T-helper 17 cell (primary cell): ENCODE results near the gene CLSTN2. TPM values are rescaled to one million over a fixed set of nuclear protein-coding genes. Genes with fewer than 3 reads are reported as not detected.

Experiments
- ATAC-seq: fragments of 150-1000 bp; cut with Tn5 transposase; 2 replicates; pipeline ENCODE4 v1.10.0; 2021; ENCODE audit warnings: mild to moderate bottlenecking, moderate library complexity
- DNase-seq, 3 donors: peaks; one replicate each; pipeline versions ENCODE4 v3.0.0 to v3.0.0-alpha.2; 2020 to 2021
- H3K9me3 ChIP-seq: one replicate; pipeline ENCODE4 v1.7.0; 2013; ENCODE audit warnings: low read length, mild to moderate bottlenecking; ENCODE audit not compliant: control insufficient read depth, poor library complexity, severe bottlenecking
- H3K27ac Mint-ChIP-seq: one replicate; pipeline ENCODE4 v1.8.0; 2022; ENCODE audit warnings: mild to moderate bottlenecking, moderate library complexity, mixed read lengths
- H3K27me3 Mint-ChIP-seq: one replicate; pipeline ENCODE4 v1.8.0; 2022; ENCODE audit warnings: mixed read lengths
- H3K36me3 Mint-ChIP-seq: one replicate; pipeline ENCODE4 v1.8.0; 2022; ENCODE audit warnings: low read depth, mixed read lengths
- H3K4me1 Mint-ChIP-seq: one replicate; pipeline ENCODE4 v1.8.0; 2022; ENCODE audit warnings: mild to moderate bottlenecking, mixed read lengths
- H3K4me3 Mint-ChIP-seq: one replicate; pipeline ENCODE4 v1.8.0; 2022; ENCODE audit warnings: mild to moderate bottlenecking, moderate library complexity, mixed read lengths
- total RNA-seq, 4 donors: library from RNA in 2 of 4; stranded (reverse) in 2 of 4; gene quantifications; one replicate each; pipeline ENCODE4 v1.2.3 and lab custom pipeline; 2022 to 2026

The CLSTN2 gene
- total RNA-seq, 2 donors from 2014 or later, result not detected

DNA sequence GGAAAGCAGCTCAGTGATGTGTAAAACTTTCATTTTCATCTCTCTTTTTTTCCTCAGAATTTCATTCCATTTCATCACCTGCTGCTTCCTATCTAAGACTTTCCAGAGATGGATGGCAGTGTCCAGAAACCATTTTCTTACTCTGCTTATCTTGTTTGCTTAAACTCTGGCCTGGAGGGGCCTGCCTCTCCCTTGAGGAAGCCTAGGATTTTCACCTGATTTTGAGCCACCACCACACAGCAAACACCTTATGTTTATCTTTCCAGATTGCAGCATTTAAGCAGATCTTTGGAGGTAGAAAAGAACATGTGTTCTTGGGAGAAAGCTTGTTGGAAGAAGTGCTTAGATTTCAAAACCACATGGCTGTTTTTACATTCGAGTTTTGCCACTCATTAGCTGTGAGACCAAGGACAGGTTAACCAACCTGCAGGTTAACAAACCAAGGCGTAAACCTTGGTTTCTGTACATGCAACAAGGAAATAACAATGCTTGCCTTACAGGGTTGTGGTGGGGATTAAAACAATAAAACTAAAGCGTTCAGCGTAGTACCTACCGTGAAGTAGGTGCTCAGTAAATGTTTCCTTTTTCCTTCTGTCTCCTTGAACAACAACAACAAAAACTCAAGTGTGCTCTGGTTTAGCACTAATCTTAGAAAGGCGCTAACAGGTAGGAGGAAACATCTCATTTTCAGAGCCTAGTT, 120.3 kb downstream of the CLSTN2 start:
- peaks cover 6% of the 10 kb centered on the region for H3K27me3 Mint-ChIP-seq
- no peak overlapping the region for H3K4me3 Mint-ChIP-seq
- H3K9me3 ChIP-seq, result no peaks in the 10 kb centered on the region
- H3K36me3 Mint-ChIP-seq, result no peaks in the 10 kb centered on the region
- no peak for DNase-seq
- ATAC-seq, result no peak
- no peak overlapping the region for H3K27ac Mint-ChIP-seq
- no peaks in the 10 kb centered on the region for H3K4me1 Mint-ChIP-seq

DNA sequence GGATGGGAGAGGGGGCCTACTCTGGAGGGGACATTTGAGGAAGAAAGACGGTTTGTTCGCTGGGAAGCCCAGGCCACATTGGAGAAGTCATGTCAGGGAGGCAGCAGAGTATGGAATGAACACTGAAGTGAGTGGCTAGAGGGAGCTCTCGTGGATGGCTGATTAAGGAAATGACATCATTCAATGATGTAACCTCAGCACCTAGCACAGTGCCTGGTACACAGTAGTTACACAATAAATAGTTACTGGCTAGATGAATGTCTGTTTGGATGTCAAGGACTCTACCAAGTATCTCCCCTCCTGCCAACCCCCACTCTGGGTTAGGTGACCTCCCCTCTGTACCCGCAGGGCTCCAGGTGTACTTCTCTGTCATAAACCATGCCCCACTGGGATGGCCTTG, 121.1 kb downstream of the CLSTN2 start:
- no peaks in the 10 kb centered on the region for H3K36me3 Mint-ChIP-seq
- DNase-seq (no peak), ATAC-seq (no peak)
- H3K4me3 Mint-ChIP-seq, result no peak overlapping the region
- no peaks in the 10 kb centered on the region for H3K4me1 Mint-ChIP-seq
- no peaks in the 10 kb centered on the region for H3K9me3 ChIP-seq
- H3K27ac Mint-ChIP-seq, result no peak overlapping the region
- H3K27me3 Mint-ChIP-seq, result peaks cover 5% of the 10 kb centered on the region

DNA sequence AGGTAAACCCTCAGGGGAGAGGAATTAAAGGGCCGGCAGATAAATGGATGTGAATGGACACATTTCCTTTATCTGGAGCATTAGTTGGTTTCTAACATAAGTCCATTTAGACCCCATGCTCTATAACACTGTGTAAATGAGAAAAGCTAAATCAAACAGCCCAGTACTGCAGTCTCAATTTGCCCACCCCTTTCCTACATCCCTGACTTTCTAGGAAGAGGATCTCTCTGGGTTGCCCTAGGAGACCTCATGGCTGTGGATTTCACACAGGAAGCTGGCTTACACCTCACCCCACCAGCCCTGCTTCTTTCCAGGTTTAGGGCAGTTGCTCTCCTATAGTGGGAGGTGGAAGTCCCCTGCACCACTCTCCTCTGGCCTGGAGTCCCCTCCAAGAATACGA, 126.2 kb downstream of the CLSTN2 start:
- ATAC-seq (no peak), DNase-seq (no peak)
- Mint-ChIP-seq H3K27me3 (no peaks in the 10 kb centered on the region), H3K36me3 (no peaks in the 10 kb centered on the region), H3K4me1 (no peaks in the 10 kb centered on the region), H3K4me3 (no peak overlapping the region), H3K27ac (no peak overlapping the region)
- H3K9me3 ChIP-seq, result no peaks in the 10 kb centered on the region

GRCh38 chr3:140062461-140062860, 127.5 kb downstream of the CLSTN2 start:
- no peak overlapping the region for H3K27ac Mint-ChIP-seq
- no peaks in the 10 kb centered on the region for H3K9me3 ChIP-seq
- H3K4me3 Mint-ChIP-seq, result no peak overlapping the region
- H3K36me3 Mint-ChIP-seq, result no peaks in the 10 kb centered on the region
- ATAC-seq (no peak), DNase-seq (no peak)
- no peaks in the 10 kb centered on the region for H3K4me1 Mint-ChIP-seq
- peaks cover 2% of the 10 kb centered on the region for H3K27me3 Mint-ChIP-seq

- ATAC-seq, result no peak
- DNase-seq, result no peak
- Mint-ChIP-seq H3K36me3 (no peaks in the 10 kb centered on the region), H3K4me1 (no peaks in the 10 kb centered on the region), H3K27me3 (peaks cover 14% of the 10 kb centered on the region), H3K4me3 (no peak overlapping the region), H3K27ac (no peak overlapping the region)
- no peaks in the 10 kb centered on the region for H3K9me3 ChIP-seq
Observed at GRCh38 chr3:140067487-140067886, 132.5 kb downstream of the CLSTN2 start.

DNA sequence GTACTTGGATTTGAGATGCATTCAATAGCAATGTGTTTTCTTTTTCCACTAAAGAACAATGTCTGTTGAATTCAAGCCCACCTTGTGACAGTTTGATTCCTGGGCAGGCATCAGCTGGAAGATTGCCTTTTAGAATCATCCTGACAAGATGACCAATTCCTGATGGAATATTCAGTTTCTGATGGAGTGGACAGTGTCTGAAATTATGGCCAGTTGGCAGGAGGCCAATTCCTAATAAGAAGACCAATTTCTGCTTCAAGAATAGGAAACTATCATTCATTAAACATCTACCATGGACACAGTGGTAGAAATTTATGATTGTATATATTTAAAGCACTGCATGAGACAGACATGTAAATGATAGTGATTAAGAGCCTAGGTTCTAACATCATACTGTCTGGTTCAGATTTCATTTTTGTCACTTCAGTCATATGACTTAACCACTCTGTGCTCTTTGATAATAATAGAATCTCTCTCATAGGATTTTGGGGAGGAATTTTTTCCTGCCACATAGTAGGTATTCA, 133.6 kb downstream of the CLSTN2 start:
- no peak for ATAC-seq
- Mint-ChIP-seq H3K27me3 (peaks cover 14% of the 10 kb centered on the region), H3K4me1 (no peaks in the 10 kb centered on the region), H3K27ac (no peak overlapping the region), H3K36me3 (no peaks in the 10 kb centered on the region), H3K4me3 (no peak overlapping the region)
- no peaks in the 10 kb centered on the region for H3K9me3 ChIP-seq
- no peak for DNase-seq

- H3K27ac Mint-ChIP-seq, result no peak overlapping the region
Observed at GRCh38 chr3:140073278-140074045, 138.5 kb downstream of the CLSTN2 start.

DNA sequence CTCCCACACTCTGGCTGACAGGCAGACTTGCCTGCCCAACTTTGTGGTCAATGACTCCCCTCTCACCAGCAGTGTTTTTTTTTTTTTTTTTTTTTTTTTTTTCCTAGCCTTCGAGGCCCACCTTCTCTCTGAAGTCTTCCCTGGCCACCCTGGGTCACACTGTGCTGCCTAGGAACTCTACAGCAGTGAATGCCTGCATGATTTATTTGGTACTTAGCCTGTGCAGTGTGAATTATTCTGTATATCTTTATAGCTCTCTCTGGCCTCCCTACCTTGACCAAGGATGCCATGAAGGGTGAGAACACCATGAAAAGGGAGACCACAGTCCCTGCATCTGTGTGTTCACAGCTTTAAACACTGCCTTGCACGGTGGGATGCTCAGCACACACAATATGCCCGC, 141.6 kb downstream of the CLSTN2 start:
- Mint-ChIP-seq H3K27ac (no peak overlapping the region), H3K36me3 (no peaks in the 10 kb centered on the region), H3K27me3 (peaks cover 18% of the 10 kb centered on the region), H3K4me3 (no peak overlapping the region), H3K4me1 (no peaks in the 10 kb centered on the region)
- DNase-seq (no peak), ATAC-seq (no peak)
- H3K9me3 ChIP-seq, result no peaks in the 10 kb centered on the region

More at GRCh38 chr3:140073278-140074045, 138.5 kb downstream of the CLSTN2 start:
- no peaks in the 10 kb centered on the region for H3K9me3 ChIP-seq
- Mint-ChIP-seq H3K27me3 (peaks cover 26% of the 10 kb centered on the region), H3K4me3 (no peak overlapping the region), H3K4me1 (no peaks in the 10 kb centered on the region), H3K36me3 (no peaks in the 10 kb centered on the region)
- ATAC-seq (no peak), DNase-seq (no peak)

DNA sequence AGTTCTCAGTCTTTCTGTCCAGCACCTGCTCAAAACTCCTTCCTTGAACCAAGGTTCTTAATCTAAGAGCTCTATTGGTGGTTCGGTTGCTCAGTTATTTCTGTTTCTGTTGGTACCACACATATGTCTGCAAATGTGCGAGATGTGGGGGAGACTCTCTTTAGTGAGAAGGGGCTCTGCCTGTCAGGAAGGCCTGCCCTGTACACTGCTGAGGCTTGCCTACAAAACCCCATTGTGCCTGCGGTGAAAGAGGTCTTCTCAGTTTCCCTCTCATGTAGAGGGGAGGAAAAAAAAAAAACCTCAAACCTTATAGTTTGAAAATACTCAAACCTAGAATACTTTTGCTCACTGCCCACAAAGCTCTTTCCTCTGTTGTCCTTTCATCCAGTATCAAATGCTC, 142.4 kb downstream of the CLSTN2 start:
- Mint-ChIP-seq H3K27me3 (peaks cover 18% of the 10 kb centered on the region), H3K4me3 (no peak overlapping the region), H3K4me1 (no peaks in the 10 kb centered on the region), H3K27ac (no peak overlapping the region), H3K36me3 (no peaks in the 10 kb centered on the region)
- H3K9me3 ChIP-seq, result no peaks in the 10 kb centered on the region
- ATAC-seq (no peak), DNase-seq (no peak)

GRCh38 chr3:140078343-140078742, 143.4 kb downstream of the CLSTN2 start:
- ATAC-seq, result no peak
- H3K27me3 Mint-ChIP-seq, result peaks cover 18% of the 10 kb centered on the region
- no peak overlapping the region for H3K4me3 Mint-ChIP-seq
- H3K36me3 Mint-ChIP-seq, result no peaks in the 10 kb centered on the region
- no peaks in the 10 kb centered on the region for H3K4me1 Mint-ChIP-seq
- DNase-seq, result no peak
- no peak overlapping the region for H3K27ac Mint-ChIP-seq
- no peaks in the 10 kb centered on the region for H3K9me3 ChIP-seq

DNA sequence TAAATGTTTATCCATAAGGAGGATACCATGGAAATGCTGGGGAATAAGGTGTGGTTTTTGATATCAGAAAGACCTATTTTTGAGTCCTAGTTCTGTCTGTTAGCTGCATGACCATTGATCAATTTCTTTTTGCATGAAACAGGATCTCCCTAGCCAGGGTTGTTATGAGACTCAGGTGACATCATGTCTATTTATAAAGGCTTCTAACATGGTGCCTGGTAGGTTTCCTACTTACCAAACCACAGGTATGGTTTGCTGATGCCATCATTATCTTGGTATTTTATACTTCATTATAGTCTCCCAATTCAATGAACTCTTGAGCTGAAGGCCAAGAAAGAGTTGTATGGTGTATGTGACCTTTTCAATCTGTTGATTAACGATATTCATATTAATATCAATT, 144.0 kb downstream of the CLSTN2 start:
- ATAC-seq, result no peak
- Mint-ChIP-seq H3K27ac (no peak overlapping the region), H3K4me3 (no peak overlapping the region), H3K36me3 (no peaks in the 10 kb centered on the region), H3K27me3 (peaks cover 18% of the 10 kb centered on the region), H3K4me1 (no peaks in the 10 kb centered on the region)
- no peak for DNase-seq
- no peaks in the 10 kb centered on the region for H3K9me3 ChIP-seq

GRCh38 chr3:140081887-140082286, 146.9 kb downstream of the CLSTN2 start:
- no peak overlapping the region for H3K27ac Mint-ChIP-seq
- no peaks in the 10 kb centered on the region for H3K9me3 ChIP-seq
- ATAC-seq (no peak), DNase-seq (no peak)
- no peaks in the 10 kb centered on the region for H3K36me3 Mint-ChIP-seq
- H3K4me1 Mint-ChIP-seq, result no peaks in the 10 kb centered on the region
- no peak overlapping the region for H3K4me3 Mint-ChIP-seq
- peaks cover 5% of the 10 kb centered on the region for H3K27me3 Mint-ChIP-seq

GRCh38 chr3:140085001-140085400, 150.0 kb downstream of the CLSTN2 start:
- no peaks in the 10 kb centered on the region for H3K4me1 Mint-ChIP-seq
- no peak overlapping the region for H3K27ac Mint-ChIP-seq
- no peaks in the 10 kb centered on the region for H3K27me3 Mint-ChIP-seq
- no peaks in the 10 kb centered on the region for H3K9me3 ChIP-seq
- ATAC-seq (no peak), DNase-seq (no peak)
- H3K4me3 Mint-ChIP-seq, result no peak overlapping the region
- no peaks in the 10 kb centered on the region for H3K36me3 Mint-ChIP-seq

DNA sequence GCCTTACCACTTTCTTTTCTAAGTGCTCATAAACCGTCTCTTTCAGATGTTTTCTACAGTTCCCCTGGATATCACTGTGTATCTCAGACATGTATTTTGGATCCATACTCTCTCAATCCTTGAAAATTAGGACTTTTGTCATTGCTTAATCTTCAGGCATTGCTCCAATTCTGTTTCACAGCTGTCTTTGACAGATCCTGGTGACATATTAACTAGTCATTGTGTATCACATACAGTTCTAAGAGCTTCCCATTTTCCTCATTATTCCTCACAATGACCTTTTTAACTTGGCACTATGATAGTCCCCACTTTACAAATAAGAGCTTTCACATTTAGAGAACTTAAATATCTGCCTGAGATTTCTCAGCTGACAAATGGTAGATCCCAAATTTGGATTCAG, 151.7 kb downstream of the CLSTN2 start:
- Mint-ChIP-seq H3K36me3 (no peaks in the 10 kb centered on the region), H3K4me3 (no peak overlapping the region), H3K27me3 (no peaks in the 10 kb centered on the region), H3K4me1 (no peaks in the 10 kb centered on the region), H3K27ac (no peak overlapping the region)
- ATAC-seq, result no peak
- no peak for DNase-seq
- H3K9me3 ChIP-seq, result no peaks in the 10 kb centered on the region
